K562 treated with DMSO at 1 percent for 12 hours (cell line): Measurements from ENCODE around the gene TJAP1. TPM values are rescaled to one million over a fixed set of nuclear protein-coding genes. Genes with fewer than 3 reads are reported as not detected.

Experiments
- total RNA-seq: library from RNA; unstranded; fragments of 300-600 nt; gene quantifications from 2 replicates; pipeline ENCODE4 v1.2.3, GENCODE V29; 2022; ENCODE audit not compliant: insufficient read depth

Gene TJAP1
- 32.2 and 46.2 TPM in 2 replicates for total RNA-seq

DNA sequence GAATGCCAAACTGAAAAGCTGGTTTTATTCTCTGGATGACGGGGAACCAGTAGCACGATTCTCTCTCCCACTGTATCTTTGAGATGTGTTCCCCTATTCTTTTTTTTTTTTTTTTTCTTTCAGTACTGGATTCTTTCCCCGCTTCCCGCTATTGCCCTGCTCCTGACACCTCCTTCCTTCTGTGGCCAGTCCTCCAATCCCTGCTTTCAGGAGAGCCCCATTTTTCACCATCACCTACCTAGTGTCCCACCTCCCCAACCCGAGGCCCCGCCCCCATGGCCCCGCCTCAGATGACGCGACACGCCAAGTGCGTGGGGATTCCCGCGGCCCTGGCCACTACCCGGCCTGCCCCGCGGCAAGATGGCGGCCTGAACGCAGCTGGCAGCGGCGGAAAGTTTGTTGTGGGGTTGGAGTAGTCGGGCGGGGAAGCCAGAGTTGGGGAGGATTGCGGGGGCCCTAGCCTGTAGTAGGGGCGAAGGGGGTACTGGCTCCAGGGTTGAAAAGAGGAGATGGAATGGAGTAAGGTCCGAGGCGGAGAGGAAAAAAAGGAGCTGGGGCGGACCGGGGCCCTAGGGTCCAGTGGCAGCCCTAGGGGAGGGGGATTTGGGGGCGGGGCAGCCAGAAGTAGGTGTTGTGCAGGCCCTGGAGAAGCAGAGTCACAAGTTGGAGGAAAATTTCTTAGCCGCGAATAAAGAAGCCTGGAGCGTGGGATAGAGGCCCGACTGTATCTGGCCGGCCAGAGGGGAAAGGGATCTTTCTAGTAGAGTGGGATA, at the start of gene TJAP1:
Gene TJAP1 (plus strand): TSS at position 336 of the 773 bp plus-strand sequence. CDS start 21,432 bp downstream, outside the sequence.

DNA sequence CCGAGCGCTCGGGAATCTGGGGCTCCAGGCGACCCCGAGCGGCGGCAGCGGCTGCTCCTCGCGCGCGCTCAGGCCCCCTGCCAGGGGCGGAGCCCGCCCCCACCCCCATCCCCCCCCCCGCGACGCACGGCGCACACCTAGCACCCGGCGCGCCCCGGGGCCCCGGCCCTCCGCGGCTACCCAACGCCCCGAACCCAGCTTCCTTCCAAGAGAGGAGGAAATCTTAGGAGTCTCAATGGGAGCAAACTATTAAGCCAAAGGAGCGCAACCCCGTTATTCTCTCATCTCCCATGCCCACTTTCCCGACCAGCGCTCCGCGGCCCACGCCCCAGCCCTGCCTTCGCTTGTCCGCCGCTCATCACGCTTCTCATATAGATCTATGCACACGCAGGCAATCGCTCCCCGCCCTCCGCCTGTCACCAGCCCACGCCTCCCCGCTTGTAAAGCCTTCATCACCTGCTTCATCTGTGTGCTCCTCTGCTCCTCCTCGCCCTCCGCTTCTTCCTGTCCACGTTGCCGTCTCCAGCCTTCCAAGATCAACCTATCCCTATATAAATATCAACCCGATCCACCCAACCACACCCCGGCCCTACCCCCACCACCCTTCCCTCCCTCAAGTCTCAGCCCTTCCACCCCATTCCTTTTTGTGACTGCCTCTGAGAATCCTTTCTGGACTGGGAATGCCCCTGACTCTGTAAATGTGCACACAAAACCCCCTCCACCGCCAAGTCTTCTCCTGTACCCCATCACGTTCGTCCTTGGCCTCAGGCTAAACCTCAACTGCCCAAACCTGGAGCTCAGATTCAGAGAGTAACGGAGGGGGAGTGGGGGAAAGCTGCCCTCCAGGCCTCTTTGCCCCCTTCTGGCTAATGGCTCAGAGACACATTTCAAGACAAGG, 21.6 kb upstream of the TJAP1 start, which contains the start of gene DLK2:
Gene DLK2 (minus strand): TSS at position 18 of the 898 bp plus-strand sequence. CDS start 723 bp downstream, outside the sequence.

GRCh38 chr6:43509984-43510826, 32.8 kb downstream of the TJAP1 start, which contains the start of gene LRRC73:
LRRC73 (minus strand) TSS chr6:43510346; CDS start chr6:43509785, 561 bp downstream.

GRCh38 chr6:43516697-43517504, 39.5 kb downstream of the TJAP1 start, which contains the start of the genes POLR1C and YIPF3:
POLR1C (plus strand) TSS chr6:43517089; CDS start chr6:43517110, 21 bp downstream.
YIPF3 (minus strand) TSS chr6:43516926; CDS start chr6:43516807, 119 bp downstream.

Other genes starting within 250 kb of the TJAP1 start
- gene DNPH1, start 248.1 kb upstream of the TJAP1 start, total RNA-seq, result 185 and 274 TPM in 2 replicates
- gene TTBK1, start 234.1 kb upstream of the TJAP1 start, total RNA-seq, result not detected in 2 replicates
- not detected in 2 replicates for gene SLC22A7, start 179.3 kb upstream of the TJAP1 start, total RNA-seq
- 1.3 TPM in 1 of 2 replicates, not detected in the other for gene CRIP3, start 168.7 kb upstream of the TJAP1 start, total RNA-seq
- 5.9 and 28.7 TPM in 2 replicates for gene ZNF318, start 107.9 kb upstream of the TJAP1 start, total RNA-seq
- 12.4 and 39.0 TPM in 2 replicates for gene ABCC10, start 50.0 kb upstream of the TJAP1 start, total RNA-seq
- gene DLK2, start 22.0 kb upstream of the TJAP1 start, total RNA-seq, result 1.0 TPM in 2 replicates
- gene LRRC73, start 32.8 kb downstream of the TJAP1 start, total RNA-seq, result 0.30 and 0.40 TPM in 2 replicates
- gene YIPF3, start 39.4 kb downstream of the TJAP1 start, total RNA-seq, result 117 and 134 TPM in 2 replicates
- gene POLR1C, start 39.5 kb downstream of the TJAP1 start, total RNA-seq, result 40.3 and 70.5 TPM in 2 replicates
- gene XPO5, start 98.5 kb downstream of the TJAP1 start, total RNA-seq, result 26.6 and 76.6 TPM in 2 replicates
- 13.2 and 40.2 TPM in 2 replicates for gene POLH, start 98.6 kb downstream of the TJAP1 start, total RNA-seq
- 178 and 275 TPM in 2 replicates for gene GTPBP2, start 151.7 kb downstream of the TJAP1 start, total RNA-seq
- 70.4 and 73.4 TPM in 2 replicates for gene MAD2L1BP, start 158.3 kb downstream of the TJAP1 start, total RNA-seq
- gene RSPH9, start 167.5 kb downstream of the TJAP1 start, total RNA-seq, result 0.51 and 0.81 TPM in 2 replicates
- 116 and 159 TPM in 2 replicates for gene MRPS18A, start 210.2 kb downstream of the TJAP1 start, total RNA-seq